T follicular helper cell (primary cell): Measurements from ENCODE around the gene FAM184A.

Experiments
- DNase-seq: peaks from one replicate; pipeline ENCODE4 v3.0.0-alpha.2; 2020; ENCODE audit warnings: low read depth

Gene FAM184A

GRCh38 chr6:118963003-118963402 is 115.5 kb downstream of the FAM184A start:
- DNase-seq, result no peak

DNA sequence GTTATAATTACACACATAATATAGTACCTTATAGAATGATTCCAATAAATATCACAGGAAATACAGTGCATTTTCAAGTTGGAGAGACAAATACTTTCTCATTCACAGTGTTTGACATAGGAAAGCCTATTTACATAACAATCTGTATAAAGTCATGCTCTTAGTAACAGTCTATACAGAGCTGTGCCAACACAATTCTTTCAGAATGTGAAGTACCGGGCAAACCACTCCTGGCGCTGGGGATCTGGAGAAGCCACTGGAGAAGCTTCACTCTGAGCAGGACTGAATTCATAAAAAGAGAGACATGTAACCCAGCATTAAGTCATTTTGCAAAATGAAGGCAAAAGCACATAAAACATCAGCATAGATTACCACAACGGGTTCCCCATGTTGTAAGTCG is 118.6 kb downstream of the FAM184A start:
- DNase-seq, result no peak

- DNase-seq, result no peak
Observed at GRCh38 chr6:118953391-118953790, 125.1 kb downstream of the FAM184A start.

DNA sequence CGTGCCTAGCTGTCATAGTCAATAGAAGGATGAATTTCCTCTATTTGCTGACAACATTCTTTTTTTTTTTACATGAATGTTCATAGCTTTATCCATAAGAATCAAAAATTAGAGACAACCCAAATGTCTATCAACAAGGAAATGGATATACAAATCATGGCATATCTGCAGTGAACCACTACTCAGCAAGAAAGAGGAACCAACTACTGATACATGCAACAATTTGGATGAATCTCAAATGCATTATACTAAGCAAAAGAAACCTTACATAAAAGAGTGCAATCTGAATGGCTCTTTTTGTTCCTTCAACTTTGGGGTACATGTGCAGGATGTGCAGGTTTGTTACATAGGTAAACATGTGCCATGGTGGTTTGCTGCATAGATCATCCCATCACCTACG is 125.8 kb downstream of the FAM184A start:
- no peak for DNase-seq

DNA sequence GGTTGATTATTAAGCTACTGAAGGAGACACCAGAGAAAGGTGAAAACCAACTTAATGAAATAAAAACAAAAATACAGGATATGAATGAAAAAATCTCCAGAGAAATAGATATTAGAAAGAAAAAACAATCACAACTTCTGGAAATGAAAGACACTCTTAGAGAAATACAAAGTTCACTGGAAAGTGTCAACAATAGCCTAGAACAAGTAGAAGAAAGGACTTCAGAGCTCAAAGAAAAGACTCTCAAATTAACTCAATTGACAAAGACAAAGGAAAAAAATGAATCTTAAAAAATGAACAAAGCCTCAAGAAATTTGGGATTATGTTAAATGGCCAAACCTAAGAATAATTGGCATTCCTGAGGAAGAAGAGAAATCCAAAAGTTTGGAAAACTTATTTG is 133.2 kb downstream of the FAM184A start:
- no peak for DNase-seq

GRCh38 chr6:118940770-118941169 is 137.7 kb downstream of the FAM184A start:
- DNase-seq, result no peak

GRCh38 chr6:118939683-118940082 is 138.8 kb downstream of the FAM184A start:
- no peak for DNase-seq

DNA sequence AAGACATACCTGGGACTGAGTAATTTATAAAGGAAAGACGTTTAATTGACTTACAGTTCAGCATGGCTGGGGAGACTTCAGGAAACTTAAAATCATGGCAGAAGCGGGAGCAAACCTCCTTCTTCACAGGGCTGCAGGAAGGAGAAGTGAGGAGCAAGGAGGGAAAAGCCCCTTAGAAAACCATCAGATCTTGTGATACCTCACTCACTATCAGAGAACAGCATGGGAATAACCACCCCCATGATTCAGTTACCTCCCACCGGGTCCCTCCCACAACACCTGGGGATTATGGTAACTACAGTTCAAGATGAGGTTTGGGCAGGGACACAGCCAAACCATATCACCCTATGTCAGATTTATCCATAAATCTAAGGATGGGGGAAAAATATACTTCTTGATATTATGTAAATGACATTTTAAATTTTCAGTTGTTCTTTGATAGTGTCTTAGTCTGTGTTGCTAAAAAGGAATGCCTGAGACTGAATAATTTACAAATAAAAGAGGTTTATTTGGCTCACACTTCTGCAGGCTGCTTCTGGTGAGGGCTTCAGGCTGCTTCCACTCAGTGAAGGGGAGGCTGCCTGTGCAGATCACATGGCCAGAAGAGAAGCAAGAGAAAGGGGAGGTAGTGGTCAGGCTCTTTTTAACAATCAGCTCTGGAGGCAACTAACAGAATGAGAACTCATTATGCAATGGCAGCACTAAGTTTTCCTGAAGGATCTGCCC is 142.3 kb downstream of the FAM184A start:
- no peak for DNase-seq

- no peak for DNase-seq
Observed at GRCh38 chr6:118935331-118935668, 143.2 kb downstream of the FAM184A start.

- peak; percentile 79 for DNase-seq
Observed at GRCh38 chr6:118934461-118935330, 143.8 kb downstream of the FAM184A start, which contains the start of gene MCM9. Gene MCM9 (minus strand): TSS chr6:118935159. CDS start chr6:118931723, 3,436 bp downstream.

- no peak for DNase-seq
Observed at GRCh38 chr6:118933855-118934460, 144.5 kb downstream of the FAM184A start.

- DNase-seq, result no peak
Observed at GRCh38 chr6:118932421-118932820, 146.0 kb downstream of the FAM184A start.

- DNase-seq, result no peak
Observed at GRCh38 chr6:118931436-118931835, 147.0 kb downstream of the FAM184A start.

DNA sequence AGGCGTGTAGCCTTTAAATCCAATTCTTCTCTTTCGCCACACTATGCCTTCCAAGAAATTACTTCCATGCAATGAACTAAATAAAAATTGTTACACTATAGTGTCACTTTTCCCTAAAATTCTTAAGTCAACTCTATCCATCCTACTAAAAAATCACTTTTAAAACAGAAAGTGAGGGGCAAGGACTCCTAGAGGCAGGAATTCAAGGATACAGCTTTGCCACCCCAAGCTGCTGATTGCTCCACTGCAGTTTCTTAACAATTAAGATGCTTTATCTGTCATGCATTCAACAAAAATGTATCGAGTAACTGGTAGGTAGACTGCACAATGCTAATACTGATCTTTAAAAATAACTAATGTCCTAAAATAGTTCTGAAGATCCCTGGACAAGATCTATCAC is 147.8 kb downstream of the FAM184A start:
- no peak for DNase-seq

DNA sequence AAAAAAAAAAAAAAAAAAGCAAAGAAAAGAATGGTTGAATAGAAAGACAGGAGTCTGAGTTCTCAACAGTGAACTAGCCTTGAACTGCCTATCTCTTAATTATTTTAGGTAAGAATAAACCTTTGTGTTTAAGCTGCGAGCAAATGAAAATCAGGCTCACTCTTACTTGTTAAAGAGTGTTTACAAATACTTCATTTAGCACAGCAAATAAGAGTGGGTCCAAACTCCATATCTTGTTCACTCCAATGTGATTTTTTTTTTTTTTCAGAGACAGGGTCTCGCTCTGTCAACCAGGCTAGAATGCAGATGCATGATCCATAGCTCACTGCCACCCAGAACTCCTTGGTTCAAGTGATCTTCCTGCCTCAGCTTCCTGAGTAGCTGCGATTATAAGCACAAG is 155.4 kb downstream of the FAM184A start:
- no peak for DNase-seq

DNA sequence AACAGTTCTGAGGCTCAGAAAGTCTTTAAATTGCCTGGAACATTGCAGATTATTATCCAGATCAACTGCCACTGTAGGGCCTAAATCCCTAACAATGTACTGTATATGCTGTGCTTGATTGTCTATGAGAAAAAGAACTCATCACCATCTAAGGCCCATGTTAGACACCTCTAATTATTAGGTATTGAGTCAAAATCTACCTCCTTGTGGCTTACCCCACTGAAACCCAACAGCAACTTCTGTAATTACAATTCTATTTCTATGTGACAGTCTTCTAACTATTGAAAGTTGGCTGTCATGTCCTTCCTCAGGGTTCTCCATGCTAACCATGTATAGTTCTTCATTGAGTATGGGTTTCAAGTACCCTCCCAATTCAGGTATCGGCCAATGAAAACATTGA is 157.4 kb downstream of the FAM184A start:
- no peak for DNase-seq

- DNase-seq, result no peak
Observed at GRCh38 chr6:118918329-118918725, 160.1 kb downstream of the FAM184A start.

DNA sequence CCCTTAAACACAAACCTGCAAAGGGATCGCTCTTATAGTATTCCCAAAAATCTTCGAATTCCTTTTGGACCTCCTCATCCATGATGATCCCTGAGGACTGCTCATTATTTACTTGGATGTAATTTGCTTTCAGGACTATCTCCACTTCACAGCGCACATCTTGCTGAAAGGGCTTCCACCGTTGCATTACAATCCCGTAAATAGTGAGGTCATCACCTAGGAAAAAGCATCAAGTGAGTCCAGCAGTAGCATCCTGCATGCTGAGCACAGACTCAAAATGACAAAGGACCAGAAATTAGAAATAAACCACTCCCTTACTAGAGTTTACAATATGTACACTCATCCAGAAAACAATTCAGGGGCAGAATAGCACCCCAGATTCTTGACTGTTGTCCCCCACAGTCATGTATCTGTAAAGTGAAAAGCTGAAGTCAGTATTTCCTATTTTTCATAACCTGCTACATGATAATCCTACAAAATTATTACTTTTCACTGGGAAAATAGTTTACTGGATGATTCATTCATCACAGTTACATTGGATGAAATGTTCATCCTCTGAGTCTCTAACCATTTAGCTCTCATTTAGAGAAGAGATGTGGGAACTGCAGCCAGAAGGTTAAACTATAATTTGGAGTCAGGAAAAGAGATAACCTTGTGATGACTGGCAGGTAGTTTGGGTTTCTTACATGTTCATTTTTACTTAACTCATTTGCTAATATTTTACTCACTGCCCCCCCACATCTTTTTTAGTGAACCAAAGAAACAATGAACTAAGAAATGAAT is 160.7 kb downstream of the FAM184A start:
- DNase-seq, result no peak

GRCh38 chr6:118914598-118914997 is 163.9 kb downstream of the FAM184A start:
- no peak for DNase-seq

DNA sequence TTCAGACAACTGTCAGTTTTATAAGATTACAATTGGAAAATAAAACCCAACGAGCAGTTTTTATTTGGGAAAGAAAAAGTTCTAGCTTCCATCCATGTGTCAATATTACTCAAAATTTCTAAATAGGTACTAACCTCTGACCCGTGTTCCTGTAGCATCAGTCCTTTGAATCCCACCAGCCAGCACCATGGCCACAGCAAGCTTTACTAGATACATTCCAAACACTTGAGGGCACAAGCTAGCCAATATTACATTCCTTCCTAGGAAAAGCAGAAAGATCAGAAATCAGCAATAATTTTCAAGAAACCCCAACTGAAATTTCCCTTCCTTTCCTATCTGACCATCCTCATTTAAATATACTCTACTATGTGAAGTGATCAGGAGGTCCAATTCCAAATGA is 165.3 kb downstream of the FAM184A start:
- DNase-seq, result no peak

DNA sequence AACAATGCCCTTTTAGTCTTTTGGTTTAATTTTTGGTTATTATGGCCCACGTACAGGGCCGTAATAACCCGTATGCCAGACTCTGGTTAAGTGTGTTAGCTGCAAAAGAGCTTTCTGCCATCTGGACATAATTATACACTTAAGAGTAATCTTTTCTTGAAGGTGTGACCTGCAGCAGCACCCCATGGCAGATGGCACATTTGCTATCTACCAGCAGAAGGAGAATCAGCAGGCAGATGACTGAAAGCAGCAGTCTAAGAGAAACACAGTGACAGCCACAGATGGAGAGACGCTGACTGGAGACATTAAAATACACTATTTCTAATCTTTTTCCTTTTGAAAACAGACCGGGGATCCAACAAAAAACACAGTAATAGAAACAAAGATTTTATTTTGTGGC is 165.8 kb downstream of the FAM184A start:
- no peak for DNase-seq
